HepG2 (cell line): ENCODE results near the gene IRX3. TPM values are rescaled to one million over a fixed set of nuclear protein-coding genes. Genes with fewer than 3 reads are reported as not detected.
A peak's percentile ranks its signal among the peaks of the same experiment; 100 is the strongest.

Source experiments
- ATAC-seq: fragments of 200-7000 bp; cut with Tn5 transposase; 3 replicates; pipeline ENCODE4 v1.9.1; 2020; ENCODE audit warnings: mild to moderate bottlenecking, moderate library complexity
- BruUV-seq: library from RNA; stranded (reverse); fragments of 400-500 nt; replicated peaks from 2 replicates; lab custom pipeline; 2021; lab: Mats Ljungman, UMichigan
- CTCF ChIA-PET: fragments of 300-600 bp; formaldehyde crosslinking; extraction: SDS; loops from one replicate; lab custom pipeline; 2021; ENCODE audit warnings: low total read pairs, inconsistent platforms, low intra/inter-chr PET ratio; lab: Yijun Ruan, JAX
- POLR2A ChIA-PET: fragments of 350-600 bp; sonication (Branson Sonifier 250); formaldehyde crosslinking; loops from one replicate; lab custom pipeline; 2020; ENCODE audit warnings: antibody characterized with exemption, inconsistent platforms; lab: Yijun Ruan, JAX
- DNase-seq: peaks from one replicate; pipeline ENCODE4 v3.0.0-alpha.2; 2015; ENCODE audit warnings: low spot score
- FAIRE-seq: peaks from 3 replicates; lab custom pipeline; 2011; peaks lifted over from hg19 to GRCh38; lab: Jason Lieb, UNC
- H2AFZ ChIP-seq: one replicate; pipeline ENCODE4 v1.6.1; 2011; ENCODE audit warnings: low read length, inconsistent platforms
- H3K27ac ChIP-seq: fragments of 300-600 bp; 3 replicates; pipeline ENCODE4 v1.8.0; 2011; ENCODE audit warnings: mixed run types, mild to moderate bottlenecking, mixed read lengths, low read length, inconsistent platforms; ENCODE audit not compliant: insufficient read depth; ENCODE audit errors: extremely low read length
- H3K27me3 ChIP-seq, 2 experiments: fragments of 200-600 bp in 1 of 2; 2 replicates in 1 of 2; 3 replicates in 1 of 2; pipeline versions ENCODE4 v1.6.0 to v1.8.0; 2011; ENCODE audit warnings: low read length in 2 of 2, mild to moderate bottlenecking in 2 of 2, moderate library complexity in 2 of 2, inconsistent platforms in 1 of 2; ENCODE audit not compliant: insufficient read depth in 2 of 2, control insufficient read depth in 1 of 2
- H3K36me3 ChIP-seq, 2 experiments: fragments of 200-600 bp in 1 of 2; replicated peaks in 1 of 2; 2 replicates in 1 of 2; 3 replicates in 1 of 2; pipeline versions ENCODE4 v1.5.1 to v1.8.0; 2011; ENCODE audit warnings: low read length in 2 of 2, inconsistent platforms in 1 of 2; ENCODE audit not compliant: insufficient read depth in 2 of 2, control insufficient read depth in 1 of 2
- H3K4me1 ChIP-seq: 2 replicates; pipeline ENCODE4 v1.5.1; 2012; ENCODE audit warnings: low read length, inconsistent platforms; ENCODE audit not compliant: insufficient read depth
- H3K4me2 ChIP-seq: 2 replicates; pipeline ENCODE4 v1.6.0; 2011; ENCODE audit warnings: low read depth, low read length, inconsistent platforms
- H3K4me3 ChIP-seq, 3 experiments: fragments of 200-600 bp in 1 of 3; sonication (generic), shearing (Covaris generic) in 1 of 3; replicated peaks in 1 of 3; 2 replicates each; pipeline ENCODE4 v1.5.1; 2011 to 2016; ENCODE audit warnings: low read length in 3 of 3, inconsistent platforms in 2 of 3, low read depth in 2 of 3, mild to moderate bottlenecking in 2 of 3, control low read depth in 1 of 3, mixed read lengths in 1 of 3; ENCODE audit not compliant: insufficient read depth in 1 of 3
- H3K79me2 ChIP-seq: one replicate; pipeline ENCODE4 v1.6.1; 2011; ENCODE audit warnings: low read length, inconsistent platforms; ENCODE audit not compliant: insufficient read depth
- H3K9ac ChIP-seq: 2 replicates; pipeline ENCODE4 v1.6.0; 2011; ENCODE audit warnings: mild to moderate bottlenecking, low read depth, low read length, inconsistent platforms; ENCODE audit not compliant: insufficient read depth
- H3K9me3 ChIP-seq: 2 replicates; pipeline ENCODE4 v1.5.1; 2012; ENCODE audit warnings: mild to moderate bottlenecking, low read length
- H4K20me1 ChIP-seq: 2 replicates; pipeline ENCODE4 v1.6.0; 2011; ENCODE audit warnings: inconsistent platforms, mild to moderate bottlenecking, low read length, moderate library complexity; ENCODE audit not compliant: insufficient read depth
- DMAP1 ChIP-seq: IDR thresholded peaks from 2 replicates; pipeline ENCODE4 v1.6.1; 2016
- GABPB1 ChIP-seq: IDR thresholded peaks from 2 replicates; pipeline ENCODE4 v1.6.1; 2016; ENCODE audit warnings: mild to moderate bottlenecking, missing genetic modification reagents, moderate library complexity, missing compliant biosample characterization
- HNRNPK ChIP-seq: fragments of 200-400 bp; formaldehyde crosslinking; IDR thresholded peaks from 2 replicates; pipeline ENCODE4 v1.6.1; 2018; ENCODE audit warnings: low read length, low read depth, moderate library complexity, mild to moderate bottlenecking; ENCODE audit not compliant: poor library complexity, severe bottlenecking
- HOXA3 ChIP-seq: sonication (generic); formaldehyde crosslinking; IDR thresholded peaks from 2 replicates; pipeline ENCODE4 v1.5.0; 2020; ENCODE audit warnings: missing genetic modification reagents
- PAXIP1 ChIP-seq: sonication (generic); formaldehyde crosslinking; conservative IDR thresholded peaks from 2 replicates; pipeline ENCODE4 v1.4.0; 2020; ENCODE audit warnings: mild to moderate bottlenecking, missing genetic modification reagents, moderate library complexity
- RFX1 ChIP-seq: fragments of 450-650 bp; IDR thresholded peaks from 2 replicates; pipeline ENCODE4 v1.6.1; 2017
- SALL2 ChIP-seq: sonication (generic); formaldehyde crosslinking; IDR thresholded peaks from 2 replicates; pipeline ENCODE4 v1.8.1; 2023; ENCODE audit warnings: mild to moderate bottlenecking, missing genetic modification reagents, inconsistent platforms
- STAG1 ChIP-seq: sonication (generic); formaldehyde crosslinking; IDR thresholded peaks from 2 replicates; pipeline ENCODE4 v1.4.0; 2020; ENCODE audit warnings: missing genetic modification reagents
- U2AF1 ChIP-seq: fragments of 200-400 bp; formaldehyde crosslinking; optimal IDR thresholded peaks from 2 replicates; pipeline ENCODE3; 2017; ENCODE audit warnings: mild to moderate bottlenecking, low read depth, low read length
- ZBTB38 ChIP-seq: sonication (generic); formaldehyde crosslinking; IDR thresholded peaks from 2 replicates; pipeline ENCODE4 v1.5.1; 2020; ENCODE audit warnings: mild to moderate bottlenecking, missing genetic modification reagents
- ZC3H13 ChIP-seq: sonication (generic); formaldehyde crosslinking; IDR thresholded peaks from 2 replicates; pipeline ENCODE4 v1.8.1; 2023; ENCODE audit warnings: mild to moderate bottlenecking, missing genetic modification reagents, moderate library complexity
- ZFY ChIP-seq: sonication (generic); formaldehyde crosslinking; IDR thresholded peaks from 2 replicates; pipeline ENCODE4 v1.4.0; 2020; ENCODE audit warnings: missing genetic modification reagents
- ZHX1 ChIP-seq: sonication (generic); formaldehyde crosslinking; IDR thresholded peaks from 2 replicates; pipeline ENCODE4 v1.8.1; 2022; ENCODE audit warnings: low read depth, mild to moderate bottlenecking, missing genetic modification reagents
- ZNF383 ChIP-seq: sonication (generic); formaldehyde crosslinking; IDR thresholded peaks from 2 replicates; pipeline ENCODE4 v1.4.0; 2020; ENCODE audit warnings: missing genetic modification reagents, mild to moderate bottlenecking, borderline replicate concordance
- ZNF446 ChIP-seq: sonication (generic); formaldehyde crosslinking; IDR thresholded peaks from 2 replicates; pipeline ENCODE4 v1.5.0; 2020; ENCODE audit warnings: mild to moderate bottlenecking, missing genetic modification reagents
- WGBS: methylation state at CpG from one replicate; pipeline ENCODE4 v1.1.6; 2017; ENCODE audit warnings: low lambda C conversion rate; 5-methylcytosine and 5-hydroxymethylcytosine counted together
- in situ Hi-C: cut with HindIII; loops from 2 replicates; pipeline ENCODE4 v1.10.0; 2017; ENCODE audit warnings: low pct_unique_long_range_greater_than_20kb; ENCODE audit not compliant: extremely low pct_ligation_motif_present
- intact Hi-C: fragments of 100-400 bp; cut with micrococcal nuclease; formaldehyde crosslinking; loops from one replicate; pipeline ENCODE4 v1.10.0; 2022; ENCODE audit not compliant: unreplicated experiment
- polyA plus RNA-seq, 8 experiments: library from polyadenylated mRNA; depleted of rRNA in 3 of 8; stranded (reverse) in 7 of 8; unstranded in 1 of 8; fragments of >200 nt; fragmentation: Illumina TruSeq in 4 of 8; extraction: Trizol in 4 of 8; gene quantifications; 2 replicates each; pipeline versions ENCODE4 v1.2.1 to v1.2.3, GENCODE V29; 2011 to 2016; ENCODE audit warnings: low read depth in 4 of 8, missing spikeins in 1 of 8, mixed read lengths in 1 of 8; ENCODE audit not compliant: insufficient read depth in 1 of 8
- total RNA-seq, 5 experiments: library from RNA; depleted of rRNA; stranded (reverse); fragments of >200 nt; fragmentation: Illumina TruSeq; extraction: Trizol; gene quantifications; 2 replicates each; pipeline ENCODE4 v1.2.3, GENCODE V29; 2016; ENCODE audit warnings: low read depth in 1 of 5

Gene IRX3
- total and polyA plus RNA-seq, 2 of the 13 experiments (the other 11 are each of a cell fraction or from before 2014, with no cell fraction given) = 9.2 to 16.4 TPM

GRCh38 chr16:54282202-54282927 lies 4.2 kb downstream of the IRX3 start:
- H3K27ac ChIP-seq = no peak overlapping the region
- no peak overlapping the region for H3K4me3 ChIP-seq
- no peak overlapping the region for H3K9ac ChIP-seq
- no peaks in the 10 kb centered on the region for H3K9me3 ChIP-seq
- in situ Hi-C loops = loop anchor here (10.0 kb wide), 1 partner anchor 508 kb away; no protein-coding TSS in a partner anchor
- CTCF ChIA-PET = no interaction called here
- DNase-seq = no peak
- H3K4me1 ChIP-seq = peaks cover 38% of the 10 kb centered on the region
- no peak overlapping the region for H2AFZ ChIP-seq
- no TSS peak for BruUV-seq
- intact Hi-C loops = loop anchor here (10.0 kb wide), 4 partner anchors 338 to 738 kb away; no protein-coding TSS in a partner anchor
- no peak for FAIRE-seq
- H4K20me1 ChIP-seq = no peaks in the 10 kb centered on the region
- H3K4me2 ChIP-seq = 0 out of 2 replicates have a peak overlapping the region, but pooled peaks have one; percentile 1
- ATAC-seq = no peak
- WGBS = 96% methylated on average over 42 of the region's 42 CpGs
- peaks cover 19% of the 10 kb centered on the region for H3K79me2 ChIP-seq
- POLR2A ChIA-PET = interaction anchor here (1.1 kb wide), 1 partner anchor 107 kb away, joined by 3 read pairs; no protein-coding TSS in a partner anchor
- H3K27me3 ChIP-seq = no peaks in the 10 kb centered on the region
- H3K36me3 ChIP-seq = peaks cover 1 to 3% of the 10 kb centered on the region in 2 experiments; a peak in 3 of 5 replicates
- TF ChIP-seq ZFY (CRISPR knock-in tag) = 0 out of 2 replicates have a peak, but pooled peaks have one; percentile 29
- no peak for TF ChIP-seq DMAP1 (CRISPR knock-in tag)
- peak; percentile 88 for TF ChIP-seq HOXA3
- peak; percentile 54; the same call in 1 of the 2 replicates for TF ChIP-seq ZC3H13
- no peak for TF ChIP-seq RFX1
- peak; percentile 2 for TF ChIP-seq U2AF1
- 0 out of 2 replicates have a peak, but pooled peaks have one; percentile 15 for TF ChIP-seq ZBTB38
- TF ChIP-seq GABPB1 (CRISPR knock-in tag) = peak; percentile 23; the same call in 1 of the 2 replicates
- TF ChIP-seq STAG1 (CRISPR knock-in tag) = peak; percentile 43; the same call in 1 of the 2 replicates
- TF ChIP-seq ZHX1 = peak; percentile 94
- TF ChIP-seq HNRNPK = no peak
- TF ChIP-seq ZNF446 (CRISPR knock-in tag) = no peak
- 0 out of 2 replicates have a peak, but pooled peaks have one; percentile 20 for TF ChIP-seq SALL2 (CRISPR knock-in tag)
- no peak for TF ChIP-seq ZNF383 (CRISPR knock-in tag)
- no peak for TF ChIP-seq PAXIP1 (CRISPR knock-in tag)
